GM23338 (cell line): Measurements from ENCODE around the gene LIMCH1.

ENCODE experiments used
- CTCF ChIP-seq, 2 experiments: fragments of 200-600 bp in 1 of 2; sonication (generic) in 1 of 2; conservative IDR thresholded peaks; 2 replicates each; pipeline versions ENCODE4 v1.5.1 to v1.6.1; 2016 to 2017; ENCODE audit warnings: antibody characterized with exemption in 2 of 2, low read depth in 2 of 2, mild to moderate bottlenecking in 2 of 2, moderate library complexity in 1 of 2
- EZH2 ChIP-seq: fragments of 200-600 bp; sonication (generic); IDR thresholded peaks from one replicate; pipeline ENCODE4 v1.8.0; 2017; ENCODE audit warnings: antibody characterized with exemption, mild to moderate bottlenecking, low read depth; ENCODE audit not compliant: unreplicated experiment
- EZH2phosphoT487 ChIP-seq: fragments of 200-600 bp; sonication (generic); IDR thresholded peaks from one replicate; pipeline ENCODE4 v1.8.1; 2018; ENCODE audit warnings: antibody characterized with exemption; ENCODE audit not compliant: unreplicated experiment
- POLR2AphosphoS5 ChIP-seq: IDR thresholded peaks from 2 replicates; pipeline ENCODE4 v1.6.1; 2016; ENCODE audit warnings: antibody characterized with exemption, low read depth

- no peak for TF ChIP-seq CTCF (conservative IDR thresholded peaks at IDR 0.05; ENCODE audit: low read depth in 2 of 2)
- no peak for TF ChIP-seq EZH2
- no peak for TF ChIP-seq EZH2phosphoT487
- no peak for TF ChIP-seq POLR2AphosphoS5
Measured at GRCh38 chr4:41506130-41506529, 31.8 kb upstream of the LIMCH1 start.
